Thoracic aorta (tissue), 2 donors: ENCODE results near the gene KLHL29. TPM values are rescaled to one million over a fixed set of nuclear protein-coding genes. Genes with fewer than 3 reads are reported as not detected.

ENCODE experiments used
- ATAC-seq: fragments of 150-250 bp; one replicate; pipeline ENCODE4 v1.8.0; 2017; ENCODE audit warnings: low read depth; ENCODE audit not compliant: insufficient number of reproducible peaks, low FRiP score
- DNase-seq: peaks from one replicate; pipeline ENCODE4 v3.0.0-alpha.2; 2020; ENCODE audit warnings: low spot score
- H3K27ac ChIP-seq, 2 donors: fragments of 200-600 bp; sonication (generic); 1 replicate in 1 of 2; 2 replicates in 1 of 2; pipeline ENCODE4 v1.5.1; 2016; ENCODE audit warnings: mild to moderate bottlenecking in 2 of 2, moderate library complexity in 2 of 2
- H3K27me3 ChIP-seq: fragments of 200-600 bp; sonication (generic); replicated peaks from 2 replicates; pipeline ENCODE4 v1.6.0; 2016; ENCODE audit warnings: mild to moderate bottlenecking; ENCODE audit not compliant: insufficient read depth
- H3K36me3 ChIP-seq: fragments of 200-600 bp; sonication (generic); one replicate; pipeline ENCODE4 v1.5.1; 2016
- H3K4me1 ChIP-seq, 2 donors: fragments of 200-600 bp; sonication (generic); 1 replicate in 1 of 2; 2 replicates in 1 of 2; pipeline versions ENCODE4 v1.5.1 to v1.6.0; 2016; ENCODE audit warnings: low read depth in 2 of 2, mild to moderate bottlenecking in 1 of 2; ENCODE audit not compliant: control insufficient read depth in 1 of 2
- H3K4me3 ChIP-seq: fragments of 200-600 bp; sonication (generic); 2 replicates; pipeline ENCODE4 v1.5.1; 2016; ENCODE audit warnings: mild to moderate bottlenecking
- H3K9me3 ChIP-seq: fragments of 200-600 bp; sonication (generic); 2 replicates; pipeline ENCODE4 v1.5.1; 2016
- CTCF ChIP-seq: fragments of 200-600 bp; sonication (generic); IDR thresholded peaks from one replicate; pipeline ENCODE4 v1.5.1; 2019; ENCODE audit warnings: antibody characterized with exemption
- total RNA-seq, 2 donors: library from RNA; depleted of rRNA; stranded (reverse); fragments of >200 nt; gene quantifications; one replicate each; pipeline versions ENCODE4 v1.1.0 to v1.2.3, GENCODE V29; 2016

The KLHL29 gene
- total RNA-seq, 2 donors from 2014 or later = 18.5 to 24.4 TPM

GRCh38 chr2:23526835-23527790, 142.1 kb downstream of the KLHL29 start:
- Histone ChIP-seq H3K27ac (no peak overlapping the region), H3K4me3 (no peak overlapping the region), H3K36me3 (no peaks in the 10 kb centered on the region), H3K27me3 (no peaks in the 10 kb centered on the region), H3K9me3 (no peaks in the 10 kb centered on the region), H3K4me1 (peaks cover 17 to 37% of the 10 kb centered on the region in 2 donors)
- TF ChIP-seq CTCF = no peak
- DNase-seq = no peak
- no peak for ATAC-seq

GRCh38 chr2:23528171-23528570, 143.2 kb downstream of the KLHL29 start:
- no peaks in the 10 kb centered on the region for H3K27me3 ChIP-seq
- DNase-seq (no peak), ATAC-seq (no peak)
- no peak overlapping the region for H3K4me3 ChIP-seq
- no peak overlapping the region for H3K27ac ChIP-seq
- H3K36me3 ChIP-seq = no peaks in the 10 kb centered on the region
- no peaks in the 10 kb centered on the region for H3K9me3 ChIP-seq
- no peak for TF ChIP-seq CTCF
- H3K4me1 ChIP-seq = peaks cover 17 to 30% of the 10 kb centered on the region in 2 donors

- H3K4me3 ChIP-seq = no peak overlapping the region
- no peaks in the 10 kb centered on the region for H3K9me3 ChIP-seq
- no peaks in the 10 kb centered on the region for H3K27me3 ChIP-seq
- H3K4me1 ChIP-seq = peaks cover 17 to 25% of the 10 kb centered on the region in 2 donors
- no peak for TF ChIP-seq CTCF
- no peak overlapping the region for H3K27ac ChIP-seq
- ATAC-seq = no peak
- H3K36me3 ChIP-seq = no peaks in the 10 kb centered on the region
- no peak for DNase-seq
Measured at GRCh38 chr2:23528690-23529089, 143.7 kb downstream of the KLHL29 start.

GRCh38 chr2:23529659-23530058, 144.7 kb downstream of the KLHL29 start:
- no peak for DNase-seq
- H3K4me1 ChIP-seq = peaks cover 9 to 16% of the 10 kb centered on the region in 2 donors
- no peaks in the 10 kb centered on the region for H3K9me3 ChIP-seq
- H3K4me3 ChIP-seq = no peak overlapping the region
- no peak overlapping the region for H3K27ac ChIP-seq
- no peaks in the 10 kb centered on the region for H3K36me3 ChIP-seq
- ATAC-seq = no peak
- H3K27me3 ChIP-seq = no peaks in the 10 kb centered on the region
- TF ChIP-seq CTCF = no peak

GRCh38 chr2:23530206-23530908, 145.4 kb downstream of the KLHL29 start:
- no peaks in the 10 kb centered on the region for H3K9me3 ChIP-seq
- no peak for DNase-seq
- no peak for ATAC-seq
- TF ChIP-seq CTCF = no peak
- H3K36me3 ChIP-seq = no peaks in the 10 kb centered on the region
- no peak overlapping the region for H3K4me3 ChIP-seq
- peaks cover 2 to 9% of the 10 kb centered on the region in 2 donors for H3K4me1 ChIP-seq
- no peak overlapping the region for H3K27ac ChIP-seq
- no peaks in the 10 kb centered on the region for H3K27me3 ChIP-seq
